AG04449 (cell line): ENCODE data around the gene DPYSL4.

Source experiments
- CTCF ChIA-PET: fragments of 350-600 bp; formaldehyde crosslinking; extraction: SDS; loops from one replicate; lab custom pipeline; 2021; ENCODE audit warnings: antibody characterized with exemption; lab: Yijun Ruan, JAX
- POLR2A ChIA-PET: fragments of 400-600, 350-600 bp; formaldehyde crosslinking; extraction: SDS; loops from one replicate; lab custom pipeline; 2020; ENCODE audit warnings: antibody characterized with exemption, inconsistent platforms; lab: Yijun Ruan, JAX
- DNase-seq: peaks from one replicate; pipeline ENCODE4 v3.0.0-alpha.2; 2010; ENCODE audit warnings: low read depth, low spot score
- H3K4me3 ChIP-seq: 2 replicates; pipeline ENCODE4 v1.5.1; 2011; ENCODE audit warnings: low read depth, mild to moderate bottlenecking, control low read depth, low read length
- CTCF ChIP-seq: IDR thresholded peaks from one replicate; pipeline ENCODE4 v1.5.1; 2011; ENCODE audit warnings: mild to moderate bottlenecking, moderate library complexity, low read length, control low read depth, inconsistent platforms; ENCODE audit not compliant: insufficient read depth; ENCODE audit errors: missing control alignments

Gene DPYSL4

GRCh38 chr10:132203256-132204077 is 16.7 kb downstream of the DPYSL4 start:
- no peak for TF ChIP-seq CTCF
- H3K4me3 ChIP-seq = no peak overlapping the region
- ChIA-PET CTCF (no interaction called here), POLR2A (no interaction called here)
- no peak for DNase-seq

GRCh38 chr10:132204078-132204780 is 17.5 kb downstream of the DPYSL4 start:
- no peak overlapping the region for H3K4me3 ChIP-seq
- POLR2A ChIA-PET = no interaction called here
- DNase-seq = no peak
- TF ChIP-seq CTCF = no peak
- CTCF ChIA-PET = no interaction called here

GRCh38 chr10:132204781-132205473 is 18.2 kb downstream of the DPYSL4 start:
- POLR2A ChIA-PET = no interaction called here
- DNase-seq = no peak
- TF ChIP-seq CTCF = no peak
- no peak overlapping the region for H3K4me3 ChIP-seq
- CTCF ChIA-PET = no interaction called here

GRCh38 chr10:132205650-132206376 is 19.1 kb downstream of the DPYSL4 start:
- CTCF ChIA-PET = no interaction called here
- no peak overlapping the region for H3K4me3 ChIP-seq
- POLR2A ChIA-PET = no interaction called here
- DNase-seq = no peak
- no peak for TF ChIP-seq CTCF

- ChIA-PET POLR2A (no interaction called here), CTCF (no interaction called here)
- H3K4me3 ChIP-seq = no peak overlapping the region
- DNase-seq = no peak
- TF ChIP-seq CTCF = no peak
Observed at GRCh38 chr10:132206377-132206745, 19.6 kb downstream of the DPYSL4 start.
